T-helper 2 cell treated with Interferon-gamma antibody and Interleukin-4, amounts not matched to agents 5 μg/mL and 100 μg/mL, for 36 hours (primary cell): ENCODE results near the gene KLC4.
"Not testable (repeated sequence)": the region's sequence is repeated elsewhere in the genome, so short reads cannot be mapped to it uniquely, and the experiment has no call there.

Experiments
- DNase-seq: peaks from one replicate; pipeline ENCODE4 v3.0.0; 2021; ENCODE audit warnings: low spot score
- H3K27ac Mint-ChIP-seq: one replicate; pipeline ENCODE4 v1.8.0; 2021; ENCODE audit warnings: mild to moderate bottlenecking, mixed read lengths
- H3K27me3 Mint-ChIP-seq: one replicate; pipeline ENCODE4 v1.8.0; 2021; ENCODE audit warnings: low read depth, mixed read lengths
- H3K36me3 Mint-ChIP-seq: one replicate; pipeline ENCODE4 v1.8.0; 2021; ENCODE audit warnings: low read depth, mixed read lengths
- H3K4me1 Mint-ChIP-seq: one replicate; pipeline ENCODE4 v1.8.0; 2021; ENCODE audit warnings: low read depth, mixed read lengths
- H3K4me3 Mint-ChIP-seq: one replicate; pipeline ENCODE4 v1.8.0; 2022; ENCODE audit warnings: mild to moderate bottlenecking, moderate library complexity, mixed read lengths
- H3K9me3 Mint-ChIP-seq: one replicate; pipeline ENCODE4 v1.8.0; 2021; ENCODE audit warnings: mixed read lengths

Gene KLC4

GRCh38 chr6:43103253-43103876, 43.9 kb downstream of the KLC4 start:
- H3K4me3 Mint-ChIP-seq, result no peak overlapping the region
- H3K9me3 Mint-ChIP-seq, result no peaks in the 10 kb centered on the region
- H3K27ac Mint-ChIP-seq, result no peak overlapping the region
- no peak for DNase-seq
- H3K36me3 Mint-ChIP-seq, result no peaks in the 10 kb centered on the region
- peaks cover 15% of the 10 kb centered on the region for H3K27me3 Mint-ChIP-seq
- H3K4me1 Mint-ChIP-seq, result no peaks in the 10 kb centered on the region

GRCh38 chr6:43105538-43106222, 46.2 kb downstream of the KLC4 start:
- no peaks in the 10 kb centered on the region for H3K36me3 Mint-ChIP-seq
- peaks cover 6% of the 10 kb centered on the region for H3K27me3 Mint-ChIP-seq
- H3K27ac Mint-ChIP-seq, result no peak overlapping the region
- no peak for DNase-seq
- no peaks in the 10 kb centered on the region for H3K9me3 Mint-ChIP-seq
- no peaks in the 10 kb centered on the region for H3K4me1 Mint-ChIP-seq
- no peak overlapping the region for H3K4me3 Mint-ChIP-seq

GRCh38 chr6:43107344-43108062, 48.1 kb downstream of the KLC4 start:
- H3K4me1 Mint-ChIP-seq, result no peaks in the 10 kb centered on the region
- no peak for DNase-seq
- no peaks in the 10 kb centered on the region for H3K36me3 Mint-ChIP-seq
- peaks cover 6% of the 10 kb centered on the region for H3K27me3 Mint-ChIP-seq
- no peak overlapping the region for H3K27ac Mint-ChIP-seq
- H3K9me3 Mint-ChIP-seq, result no peaks in the 10 kb centered on the region
- H3K4me3 Mint-ChIP-seq, result no peak overlapping the region

- no peak overlapping the region for H3K27ac Mint-ChIP-seq
- no peak overlapping the region for H3K4me3 Mint-ChIP-seq
- no peak for DNase-seq
- no peaks in the 10 kb centered on the region for H3K27me3 Mint-ChIP-seq
- H3K9me3 Mint-ChIP-seq, result no peaks in the 10 kb centered on the region
- no peaks in the 10 kb centered on the region for H3K4me1 Mint-ChIP-seq
- no peaks in the 10 kb centered on the region for H3K36me3 Mint-ChIP-seq
These were observed 54.2 kb downstream of the KLC4 start for GRCh38 chr6:43113431-43114260.

- H3K36me3 Mint-ChIP-seq, result no peaks in the 10 kb centered on the region
- no peak overlapping the region for H3K4me3 Mint-ChIP-seq
These were observed 55.9 kb downstream of the KLC4 start for GRCh38 chr6:43115365-43115764.

GRCh38 chr6:43117466-43117865, 58.0 kb downstream of the KLC4 start:
- not testable (repeated sequence) for H3K27me3 Mint-ChIP-seq, H3K36me3 Mint-ChIP-seq, H3K9me3 Mint-ChIP-seq, H3K4me1 Mint-ChIP-seq, H3K27ac Mint-ChIP-seq, H3K4me3 Mint-ChIP-seq, DNase-seq

More at GRCh38 chr6:43115365-43115764, 55.9 kb downstream of the KLC4 start:
- no peaks in the 10 kb centered on the region for H3K4me1 Mint-ChIP-seq
- H3K27ac Mint-ChIP-seq, result no peak overlapping the region
- no peak for DNase-seq
- H3K27me3 Mint-ChIP-seq, result no peaks in the 10 kb centered on the region
- no peaks in the 10 kb centered on the region for H3K9me3 Mint-ChIP-seq

GRCh38 chr6:43119482-43119881, 60.1 kb downstream of the KLC4 start:
- Mint-ChIP-seq H3K36me3 (no peaks in the 10 kb centered on the region), H3K4me3 (no peak overlapping the region), H3K27ac (no peak overlapping the region), H3K4me1 (no peaks in the 10 kb centered on the region), H3K9me3 (no peaks in the 10 kb centered on the region), H3K27me3 (no peaks in the 10 kb centered on the region)
- no peak for DNase-seq

- H3K4me1 Mint-ChIP-seq, result no peaks in the 10 kb centered on the region
- H3K36me3 Mint-ChIP-seq, result no peaks in the 10 kb centered on the region
- no peak overlapping the region for H3K27ac Mint-ChIP-seq
- H3K9me3 Mint-ChIP-seq, result no peaks in the 10 kb centered on the region
- no peak overlapping the region for H3K4me3 Mint-ChIP-seq
- DNase-seq, result no peak
- H3K27me3 Mint-ChIP-seq, result no peaks in the 10 kb centered on the region
These were observed 60.8 kb downstream of the KLC4 start for GRCh38 chr6:43120101-43120763.

- H3K27ac Mint-ChIP-seq, result no peak overlapping the region
- no peak for DNase-seq
- H3K4me3 Mint-ChIP-seq, result no peak overlapping the region
- H3K27me3 Mint-ChIP-seq, result no peaks in the 10 kb centered on the region
- no peaks in the 10 kb centered on the region for H3K9me3 Mint-ChIP-seq
- no peaks in the 10 kb centered on the region for H3K4me1 Mint-ChIP-seq
- no peaks in the 10 kb centered on the region for H3K36me3 Mint-ChIP-seq
These were observed 61.8 kb downstream of the KLC4 start for GRCh38 chr6:43120944-43121913.

- Mint-ChIP-seq H3K4me1 (no peaks in the 10 kb centered on the region), H3K4me3 (no peak overlapping the region), H3K36me3 (no peaks in the 10 kb centered on the region), H3K27ac (no peak overlapping the region), H3K27me3 (no peaks in the 10 kb centered on the region), H3K9me3 (no peaks in the 10 kb centered on the region)
- no peak for DNase-seq
These were observed 62.7 kb downstream of the KLC4 start for GRCh38 chr6:43122146-43122545.

GRCh38 chr6:43123461-43124314, 64.3 kb downstream of the KLC4 start:
- H3K36me3 Mint-ChIP-seq, result no peaks in the 10 kb centered on the region
- H3K27ac Mint-ChIP-seq, result no peak overlapping the region
- H3K4me1 Mint-ChIP-seq, result no peaks in the 10 kb centered on the region
- no peaks in the 10 kb centered on the region for H3K27me3 Mint-ChIP-seq
- DNase-seq, result no peak
- H3K4me3 Mint-ChIP-seq, result no peak overlapping the region
- H3K9me3 Mint-ChIP-seq, result no peaks in the 10 kb centered on the region

GRCh38 chr6:43124481-43124880, 65.0 kb downstream of the KLC4 start:
- Mint-ChIP-seq H3K27ac (no peak overlapping the region), H3K4me1 (no peaks in the 10 kb centered on the region), H3K36me3 (no peaks in the 10 kb centered on the region), H3K9me3 (no peaks in the 10 kb centered on the region), H3K4me3 (no peak overlapping the region), H3K27me3 (no peaks in the 10 kb centered on the region)
- no peak for DNase-seq
